ENCODE data around the gene HEY2.

DNA sequence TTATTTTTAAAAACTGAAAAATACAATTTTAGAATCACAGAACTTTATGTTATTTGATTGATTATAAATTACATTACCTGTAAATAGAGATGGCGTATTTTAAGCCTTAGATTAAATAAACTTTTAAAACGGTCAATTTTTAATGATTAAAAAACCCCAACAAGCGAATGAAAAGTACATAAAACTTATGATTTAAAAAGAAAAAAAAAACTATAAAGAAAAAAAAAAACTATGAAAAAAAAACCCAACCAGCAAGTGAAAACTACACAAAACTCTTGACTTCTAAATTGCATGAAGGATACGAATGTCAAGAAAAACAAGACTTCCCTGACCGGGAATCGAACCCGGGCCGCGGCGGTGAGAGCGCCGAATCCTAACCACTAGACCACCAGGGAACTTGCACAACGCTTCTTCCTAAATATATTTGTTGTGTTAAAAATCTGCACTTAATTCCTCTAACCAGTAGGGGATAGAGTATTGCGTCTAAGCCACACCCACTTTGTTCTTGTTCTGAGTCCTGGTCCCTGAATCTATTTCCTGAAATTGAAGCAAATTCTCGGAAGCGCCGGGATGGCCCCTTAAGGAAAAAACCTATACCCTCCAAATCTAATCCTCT lies 30.6 kb downstream of the HEY2 start:
- TF ChIP-seq, protein P1, sequence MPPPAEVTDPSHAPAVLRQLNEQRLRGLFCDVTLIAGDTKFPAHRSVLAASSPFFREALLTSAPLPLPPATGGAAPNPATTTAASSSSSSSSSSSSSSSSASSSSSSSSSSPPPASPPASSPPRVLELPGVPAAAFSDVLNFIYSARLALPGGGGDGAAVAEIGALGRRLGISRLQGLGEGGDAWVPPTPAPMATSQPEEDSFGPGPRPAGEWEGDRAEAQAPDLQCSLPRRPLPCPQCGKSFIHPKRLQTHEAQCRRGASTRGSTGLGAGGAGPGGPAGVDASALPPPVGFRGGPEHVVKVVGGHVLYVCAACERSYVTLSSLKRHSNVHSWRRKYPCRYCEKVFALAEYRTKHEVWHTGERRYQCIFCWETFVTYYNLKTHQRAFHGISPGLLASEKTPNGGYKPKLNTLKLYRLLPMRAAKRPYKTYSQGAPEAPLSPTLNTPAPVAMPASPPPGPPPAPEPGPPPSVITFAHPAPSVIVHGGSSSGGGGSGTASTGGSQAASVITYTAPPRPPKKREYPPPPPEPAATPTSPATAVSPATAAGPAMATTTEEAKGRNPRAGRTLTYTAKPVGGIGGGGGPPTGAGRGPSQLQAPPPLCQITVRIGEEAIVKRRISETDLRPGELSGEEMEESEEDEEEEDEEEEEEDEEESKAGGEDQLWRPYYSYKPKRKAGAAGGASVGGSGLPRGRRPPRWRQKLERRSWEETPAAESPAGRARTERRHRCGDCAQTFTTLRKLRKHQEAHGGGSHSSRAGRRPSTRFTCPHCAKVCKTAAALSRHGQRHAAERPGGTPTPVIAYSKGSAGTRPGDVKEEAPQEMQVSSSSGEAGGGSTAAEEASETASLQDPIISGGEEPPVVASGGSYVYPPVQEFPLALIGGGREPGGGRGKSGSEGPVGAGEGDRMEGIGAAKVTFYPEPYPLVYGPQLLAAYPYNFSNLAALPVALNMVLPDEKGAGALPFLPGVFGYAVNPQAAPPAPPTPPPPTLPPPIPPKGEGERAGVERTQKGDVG (CRISPR knock-in tag; IDR thresholded peaks at IDR 0.05), result no peak
- TF ChIP-seq GABPA (IDR thresholded peaks at IDR 0.05; ENCODE audit: low read depth) (peak; percentile 63; the same call in 1 of the 2 replicates), POLR2A (IDR thresholded peaks at IDR 0.05; ENCODE audit: low read depth, low read length) (no peak), SIN3A (IDR thresholded peaks at IDR 0.05; ENCODE audit: low read depth, low read length) (no peak), STAT3 (IDR thresholded peaks at IDR 0.05; ENCODE audit: low read depth, low read length) (no peak), SIX5 (IDR thresholded peaks at IDR 0.05; ENCODE audit: low read depth, low read length, severe bottlenecking) (no peak)
- TF ChIP-seq, protein P2, sequence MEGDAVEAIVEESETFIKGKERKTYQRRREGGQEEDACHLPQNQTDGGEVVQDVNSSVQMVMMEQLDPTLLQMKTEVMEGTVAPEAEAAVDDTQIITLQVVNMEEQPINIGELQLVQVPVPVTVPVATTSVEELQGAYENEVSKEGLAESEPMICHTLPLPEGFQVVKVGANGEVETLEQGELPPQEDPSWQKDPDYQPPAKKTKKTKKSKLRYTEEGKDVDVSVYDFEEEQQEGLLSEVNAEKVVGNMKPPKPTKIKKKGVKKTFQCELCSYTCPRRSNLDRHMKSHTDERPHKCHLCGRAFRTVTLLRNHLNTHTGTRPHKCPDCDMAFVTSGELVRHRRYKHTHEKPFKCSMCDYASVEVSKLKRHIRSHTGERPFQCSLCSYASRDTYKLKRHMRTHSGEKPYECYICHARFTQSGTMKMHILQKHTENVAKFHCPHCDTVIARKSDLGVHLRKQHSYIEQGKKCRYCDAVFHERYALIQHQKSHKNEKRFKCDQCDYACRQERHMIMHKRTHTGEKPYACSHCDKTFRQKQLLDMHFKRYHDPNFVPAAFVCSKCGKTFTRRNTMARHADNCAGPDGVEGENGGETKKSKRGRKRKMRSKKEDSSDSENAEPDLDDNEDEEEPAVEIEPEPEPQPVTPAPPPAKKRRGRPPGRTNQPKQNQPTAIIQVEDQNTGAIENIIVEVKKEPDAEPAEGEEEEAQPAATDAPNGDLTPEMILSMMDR (IDR thresholded peaks at IDR 0.05 in 2 of 3, conservative IDR thresholded peaks at IDR 0.05 in 1 of 3; ENCODE audit: control insufficient read depth in 2 of 3, extremely low read depth in 1 of 3, insufficient read depth in 1 of 3, low read depth in 3 of 3, low read length in 3 of 3), result peak in 1 of 3 experiments; percentile 20; a peak in 1 of 6 replicates
- TF ChIP-seq, protein P3, sequence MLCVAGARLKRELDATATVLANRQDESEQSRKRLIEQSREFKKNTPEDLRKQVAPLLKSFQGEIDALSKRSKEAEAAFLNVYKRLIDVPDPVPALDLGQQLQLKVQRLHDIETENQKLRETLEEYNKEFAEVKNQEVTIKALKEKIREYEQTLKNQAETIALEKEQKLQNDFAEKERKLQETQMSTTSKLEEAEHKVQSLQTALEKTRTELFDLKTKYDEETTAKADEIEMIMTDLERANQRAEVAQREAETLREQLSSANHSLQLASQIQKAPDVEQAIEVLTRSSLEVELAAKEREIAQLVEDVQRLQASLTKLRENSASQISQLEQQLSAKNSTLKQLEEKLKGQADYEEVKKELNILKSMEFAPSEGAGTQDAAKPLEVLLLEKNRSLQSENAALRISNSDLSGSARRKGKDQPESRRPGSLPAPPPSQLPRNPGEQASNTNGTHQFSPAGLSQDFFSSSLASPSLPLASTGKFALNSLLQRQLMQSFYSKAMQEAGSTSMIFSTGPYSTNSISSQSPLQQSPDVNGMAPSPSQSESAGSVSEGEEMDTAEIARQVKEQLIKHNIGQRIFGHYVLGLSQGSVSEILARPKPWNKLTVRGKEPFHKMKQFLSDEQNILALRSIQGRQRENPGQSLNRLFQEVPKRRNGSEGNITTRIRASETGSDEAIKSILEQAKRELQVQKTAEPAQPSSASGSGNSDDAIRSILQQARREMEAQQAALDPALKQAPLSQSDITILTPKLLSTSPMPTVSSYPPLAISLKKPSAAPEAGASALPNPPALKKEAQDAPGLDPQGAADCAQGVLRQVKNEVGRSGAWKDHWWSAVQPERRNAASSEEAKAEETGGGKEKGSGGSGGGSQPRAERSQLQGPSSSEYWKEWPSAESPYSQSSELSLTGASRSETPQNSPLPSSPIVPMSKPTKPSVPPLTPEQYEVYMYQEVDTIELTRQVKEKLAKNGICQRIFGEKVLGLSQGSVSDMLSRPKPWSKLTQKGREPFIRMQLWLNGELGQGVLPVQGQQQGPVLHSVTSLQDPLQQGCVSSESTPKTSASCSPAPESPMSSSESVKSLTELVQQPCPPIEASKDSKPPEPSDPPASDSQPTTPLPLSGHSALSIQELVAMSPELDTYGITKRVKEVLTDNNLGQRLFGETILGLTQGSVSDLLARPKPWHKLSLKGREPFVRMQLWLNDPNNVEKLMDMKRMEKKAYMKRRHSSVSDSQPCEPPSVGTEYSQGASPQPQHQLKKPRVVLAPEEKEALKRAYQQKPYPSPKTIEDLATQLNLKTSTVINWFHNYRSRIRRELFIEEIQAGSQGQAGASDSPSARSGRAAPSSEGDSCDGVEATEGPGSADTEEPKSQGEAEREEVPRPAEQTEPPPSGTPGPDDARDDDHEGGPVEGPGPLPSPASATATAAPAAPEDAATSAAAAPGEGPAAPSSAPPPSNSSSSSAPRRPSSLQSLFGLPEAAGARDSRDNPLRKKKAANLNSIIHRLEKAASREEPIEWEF (IDR thresholded peaks at IDR 0.05; ENCODE audit: insufficient replicate concordance, low read depth, low read length), result no peak
- TF ChIP-seq, protein P4, sequence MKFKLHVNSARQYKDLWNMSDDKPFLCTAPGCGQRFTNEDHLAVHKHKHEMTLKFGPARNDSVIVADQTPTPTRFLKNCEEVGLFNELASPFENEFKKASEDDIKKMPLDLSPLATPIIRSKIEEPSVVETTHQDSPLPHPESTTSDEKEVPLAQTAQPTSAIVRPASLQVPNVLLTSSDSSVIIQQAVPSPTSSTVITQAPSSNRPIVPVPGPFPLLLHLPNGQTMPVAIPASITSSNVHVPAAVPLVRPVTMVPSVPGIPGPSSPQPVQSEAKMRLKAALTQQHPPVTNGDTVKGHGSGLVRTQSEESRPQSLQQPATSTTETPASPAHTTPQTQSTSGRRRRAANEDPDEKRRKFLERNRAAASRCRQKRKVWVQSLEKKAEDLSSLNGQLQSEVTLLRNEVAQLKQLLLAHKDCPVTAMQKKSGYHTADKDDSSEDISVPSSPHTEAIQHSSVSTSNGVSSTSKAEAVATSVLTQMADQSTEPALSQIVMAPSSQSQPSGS (IDR thresholded peaks at IDR 0.05; ENCODE audit: low read length), result peak; percentile 28; the same call in 1 of the 2 replicates
- TF ChIP-seq, protein P5, sequence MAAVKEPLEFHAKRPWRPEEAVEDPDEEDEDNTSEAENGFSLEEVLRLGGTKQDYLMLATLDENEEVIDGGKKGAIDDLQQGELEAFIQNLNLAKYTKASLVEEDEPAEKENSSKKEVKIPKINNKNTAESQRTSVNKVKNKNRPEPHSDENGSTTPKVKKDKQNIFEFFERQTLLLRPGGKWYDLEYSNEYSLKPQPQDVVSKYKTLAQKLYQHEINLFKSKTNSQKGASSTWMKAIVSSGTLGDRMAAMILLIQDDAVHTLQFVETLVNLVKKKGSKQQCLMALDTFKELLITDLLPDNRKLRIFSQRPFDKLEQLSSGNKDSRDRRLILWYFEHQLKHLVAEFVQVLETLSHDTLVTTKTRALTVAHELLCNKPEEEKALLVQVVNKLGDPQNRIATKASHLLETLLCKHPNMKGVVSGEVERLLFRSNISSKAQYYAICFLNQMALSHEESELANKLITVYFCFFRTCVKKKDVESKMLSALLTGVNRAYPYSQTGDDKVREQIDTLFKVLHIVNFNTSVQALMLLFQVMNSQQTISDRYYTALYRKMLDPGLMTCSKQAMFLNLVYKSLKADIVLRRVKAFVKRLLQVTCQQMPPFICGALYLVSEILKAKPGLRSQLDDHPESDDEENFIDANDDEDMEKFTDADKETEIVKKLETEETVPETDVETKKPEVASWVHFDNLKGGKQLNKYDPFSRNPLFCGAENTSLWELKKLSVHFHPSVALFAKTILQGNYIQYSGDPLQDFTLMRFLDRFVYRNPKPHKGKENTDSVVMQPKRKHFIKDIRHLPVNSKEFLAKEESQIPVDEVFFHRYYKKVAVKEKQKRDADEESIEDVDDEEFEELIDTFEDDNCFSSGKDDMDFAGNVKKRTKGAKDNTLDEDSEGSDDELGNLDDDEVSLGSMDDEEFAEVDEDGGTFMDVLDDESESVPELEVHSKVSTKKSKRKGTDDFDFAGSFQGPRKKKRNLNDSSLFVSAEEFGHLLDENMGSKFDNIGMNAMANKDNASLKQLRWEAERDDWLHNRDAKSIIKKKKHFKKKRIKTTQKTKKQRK (IDR thresholded peaks at IDR 0.05; ENCODE audit: low read depth, low read length), result no peak
